Thyroid gland (tissue), 4 donors: ENCODE data around the gene VLDLR. TPM values are rescaled to one million over a fixed set of nuclear protein-coding genes. Genes with fewer than 3 reads are reported as not detected.

ENCODE experiments used
- DNase-seq, 2 donors: peaks; one replicate each; pipeline ENCODE4 v3.0.0-alpha.2; 2019
- H3K27ac ChIP-seq, 3 donors: fragments of 200-600 bp; sonication (generic); 1 replicate in 2 of 3; 2 replicates in 1 of 3; pipeline ENCODE4 v1.5.1; 2016 to 2019; ENCODE audit warnings: mild to moderate bottlenecking in 1 of 3, moderate library complexity in 1 of 3
- H3K27me3 ChIP-seq: fragments of 200-600 bp; sonication (generic); one replicate; pipeline ENCODE4 v1.5.1; 2019
- H3K36me3 ChIP-seq, 2 donors: fragments of 200-600 bp; sonication (generic); one replicate each; pipeline ENCODE4 v1.5.1; 2016 to 2019
- H3K4me1 ChIP-seq, 2 donors: fragments of 200-600 bp; sonication (generic); one replicate each; pipeline ENCODE4 v1.5.1; 2017 to 2019
- H3K4me3 ChIP-seq, 3 donors: fragments of 200-600 bp; sonication (generic); replicated peaks in 1 of 3; 1 replicate in 2 of 3; 2 replicates in 1 of 3; pipeline ENCODE4 v1.5.1; 2016; ENCODE audit warnings: mild to moderate bottlenecking in 1 of 3
- H3K9me3 ChIP-seq: fragments of 200-600 bp; sonication (generic); one replicate; pipeline ENCODE4 v1.5.1; 2017
- POLR2A ChIP-seq, 2 donors: fragments of 450-650 bp; IDR thresholded peaks; one replicate each; pipeline ENCODE4 v1.6.1; 2017; ENCODE audit warnings: antibody characterized with exemption in 2 of 2, mild to moderate bottlenecking in 2 of 2, moderate library complexity in 1 of 2
- WGBS, 2 donors: methylation state at CpG; one replicate each; pipeline ENCODE4 v1.1.5; 2017; 5-methylcytosine and 5-hydroxymethylcytosine counted together
- intact Hi-C: fragments of 100-400 bp; cut with DNase I; formaldehyde crosslinking; loops from one replicate; pipeline ENCODE4 v1.15.1; 2023
- total RNA-seq, 4 donors: library from RNA; depleted of rRNA; stranded (reverse); fragments of >200 nt; gene quantifications; one replicate each; pipeline ENCODE4 v1.2.3, GENCODE V29; 2016
- TF ChIP-seq, protein P1 (sequence below), 6 experiments: fragments of 200-600 bp in 3 of 6; fragments of 450-650 bp in 3 of 6; sonication (generic) in 3 of 6; IDR thresholded peaks; one replicate each; pipeline ENCODE4 v1.5.1; 2016 to 2019; ENCODE audit warnings: antibody characterized with exemption in 6 of 6, mild to moderate bottlenecking in 2 of 6, inconsistent platforms in 1 of 6, moderate library complexity in 1 of 6

The VLDLR gene
- total RNA-seq, 4 donors from 2014 or later: 14.2 to 59.2 (median 46.0) TPM

GRCh38 chr9:2618289-2618688 is 3.3 kb upstream of the VLDLR start:
- intact Hi-C loops: no loop called here
- TF ChIP-seq, protein P1, sequence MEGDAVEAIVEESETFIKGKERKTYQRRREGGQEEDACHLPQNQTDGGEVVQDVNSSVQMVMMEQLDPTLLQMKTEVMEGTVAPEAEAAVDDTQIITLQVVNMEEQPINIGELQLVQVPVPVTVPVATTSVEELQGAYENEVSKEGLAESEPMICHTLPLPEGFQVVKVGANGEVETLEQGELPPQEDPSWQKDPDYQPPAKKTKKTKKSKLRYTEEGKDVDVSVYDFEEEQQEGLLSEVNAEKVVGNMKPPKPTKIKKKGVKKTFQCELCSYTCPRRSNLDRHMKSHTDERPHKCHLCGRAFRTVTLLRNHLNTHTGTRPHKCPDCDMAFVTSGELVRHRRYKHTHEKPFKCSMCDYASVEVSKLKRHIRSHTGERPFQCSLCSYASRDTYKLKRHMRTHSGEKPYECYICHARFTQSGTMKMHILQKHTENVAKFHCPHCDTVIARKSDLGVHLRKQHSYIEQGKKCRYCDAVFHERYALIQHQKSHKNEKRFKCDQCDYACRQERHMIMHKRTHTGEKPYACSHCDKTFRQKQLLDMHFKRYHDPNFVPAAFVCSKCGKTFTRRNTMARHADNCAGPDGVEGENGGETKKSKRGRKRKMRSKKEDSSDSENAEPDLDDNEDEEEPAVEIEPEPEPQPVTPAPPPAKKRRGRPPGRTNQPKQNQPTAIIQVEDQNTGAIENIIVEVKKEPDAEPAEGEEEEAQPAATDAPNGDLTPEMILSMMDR (IDR thresholded peaks at IDR 0.05): no peak
- TF ChIP-seq POLR2A (IDR thresholded peaks at IDR 0.05): no peak
- no peak for DNase-seq
- Histone ChIP-seq H3K4me3 (no peak overlapping the region), H3K4me1 (peaks cover 6 to 20% of the 10 kb centered on the region in 2 donors), H3K27ac (no peak overlapping the region), H3K9me3 (no peaks in the 10 kb centered on the region), H3K27me3 (no peaks in the 10 kb centered on the region), H3K36me3 (no peaks in the 10 kb centered on the region)
- WGBS, 2 donors: 92 to 100% methylated on average over 1 of the region's 1 CpG

DNA sequence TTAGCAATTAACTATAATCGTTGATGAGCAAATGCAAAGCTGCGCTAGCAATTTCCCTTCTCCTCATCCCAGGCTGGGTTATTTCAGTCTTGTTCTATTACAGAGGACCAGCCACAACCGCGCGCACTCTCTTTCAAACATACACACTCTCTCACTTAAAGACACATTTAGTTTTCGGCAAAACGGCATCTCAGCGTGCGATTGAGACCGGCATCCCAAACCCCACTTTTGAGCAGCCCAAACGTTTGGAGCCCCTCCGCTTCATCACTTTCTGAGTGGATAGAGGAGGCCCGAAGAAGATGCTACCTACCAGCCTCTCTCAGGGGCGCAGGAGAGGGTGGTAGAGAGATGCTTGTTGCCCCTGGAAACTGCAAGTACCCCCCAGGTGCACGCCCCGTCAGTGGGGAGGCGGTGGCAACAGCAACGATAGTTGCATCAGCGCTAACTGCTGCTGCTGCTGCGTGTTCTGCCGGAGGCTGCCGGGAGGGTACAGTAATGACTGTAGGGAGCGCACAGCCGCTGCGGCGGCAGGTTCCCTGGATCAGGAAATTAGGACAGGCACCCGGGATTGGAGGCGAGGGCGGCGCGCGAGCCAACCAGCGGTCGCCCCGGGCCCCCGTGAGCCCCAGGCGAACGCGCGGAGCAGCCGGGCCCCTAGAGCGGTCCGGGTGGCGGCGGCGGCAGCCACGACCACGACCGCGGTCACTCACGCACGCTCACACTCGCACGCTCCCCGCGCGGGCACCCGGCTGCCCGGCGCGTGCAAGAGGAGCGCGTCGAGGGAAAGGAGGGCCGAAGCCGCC is 467 bp upstream of the VLDLR start:
- 16 to 20% methylated on average over 17 to 24 of the region's 66 CpGs for WGBS, 2 donors
- Histone ChIP-seq H3K36me3 (no peaks in the 10 kb centered on the region), H3K27ac (peak overlapping the region; percentile 78 to 92 (median 86)), H3K27me3 (no peaks in the 10 kb centered on the region), H3K4me1 (peaks cover 20 to 32% of the 10 kb centered on the region in 2 donors), H3K4me3 (peak overlapping the region in 2 of 3 donors; percentile 76 to 89), H3K9me3 (no peaks in the 10 kb centered on the region)
- DNase-seq: peak; percentile 84 to 87
- intact Hi-C loops: no loop called here
- TF ChIP-seq, protein P1 (IDR thresholded peaks at IDR 0.05): peak in 2 of 6 experiments; percentile 18 to 34
- TF ChIP-seq POLR2A (IDR thresholded peaks at IDR 0.05): peak in 1 of 2 donors; percentile 80

- no peaks in the 10 kb centered on the region for H3K27me3 ChIP-seq
- no peak for TF ChIP-seq POLR2A (IDR thresholded peaks at IDR 0.05)
- DNase-seq: peak; percentile 48 to 52
Measured at GRCh38 chr9:2622461-2623287, 1.1 kb downstream of the VLDLR start.

GRCh38 chr9:2623288-2624050 is 1.9 kb downstream of the VLDLR start:
- Histone ChIP-seq H3K36me3 (no peaks in the 10 kb centered on the region), H3K4me1 (peaks cover 20 to 32% of the 10 kb centered on the region in 2 donors), H3K9me3 (no peaks in the 10 kb centered on the region), H3K27me3 (no peaks in the 10 kb centered on the region), H3K27ac (peak overlapping the region; percentile 78 to 92 (median 86)), H3K4me3 (peak overlapping the region; percentile 72 to 89 (median 76))
- WGBS, 2 donors: 8 to 18% methylated on average over 17 to 24 of the region's 34 CpGs
- peak; percentile 34 to 96 for TF ChIP-seq POLR2A (IDR thresholded peaks at IDR 0.05)
- TF ChIP-seq, protein P1 (IDR thresholded peaks at IDR 0.05): no peak
- peak; percentile 91 to 93 for DNase-seq
- intact Hi-C loops: no loop called here

More at GRCh38 chr9:2622461-2623287, 1.1 kb downstream of the VLDLR start:
- H3K9me3 ChIP-seq: no peaks in the 10 kb centered on the region
- no peaks in the 10 kb centered on the region for H3K36me3 ChIP-seq
- intact Hi-C loops: no loop called here
- peaks cover 20 to 32% of the 10 kb centered on the region in 2 donors for H3K4me1 ChIP-seq
- H3K4me3 ChIP-seq: peak overlapping the region; percentile 72 to 89 (median 76)
- peak overlapping the region; percentile 78 to 92 (median 86) for H3K27ac ChIP-seq
- WGBS, 2 donors: 0 to 2% methylated on average over 10 to 23 of the region's 82 CpGs
